Neural progenitor cell (in vitro differentiated cells): ENCODE results near the gene SDE2. TPM values are rescaled to one million over a fixed set of nuclear protein-coding genes. Genes with fewer than 3 reads are reported as not detected.

Experiments
- DNase-seq: peaks from one replicate; pipeline ENCODE4 v3.0.0-alpha.2; 2016; ENCODE audit warnings: low spot score
- H2AFZ ChIP-seq: fragments of 200-600 bp; sonication (generic); replicated peaks from 2 replicates; pipeline ENCODE4 v1.6.1; 2016; ENCODE audit warnings: antibody characterized with exemption
- H3F3A ChIP-seq: fragments of 200-600 bp; sonication (generic); 2 replicates; pipeline ENCODE4 v1.6.1; 2016; ENCODE audit warnings: antibody characterized with exemption, low read depth
- H3K27ac ChIP-seq: fragments of 200-600 bp; sonication (generic); 2 replicates; pipeline ENCODE4 v1.5.1; 2016; ENCODE audit warnings: mild to moderate bottlenecking
- H3K27me3 ChIP-seq: fragments of 200-600 bp; sonication (generic); 2 replicates; pipeline ENCODE4 v1.6.1; 2016; ENCODE audit warnings: mild to moderate bottlenecking, moderate library complexity
- H3K36me3 ChIP-seq: fragments of 200-600 bp; sonication (generic); 2 replicates; pipeline ENCODE4 v1.5.1; 2016
- H3K4me1 ChIP-seq: fragments of 200-600 bp; sonication (generic); 2 replicates; pipeline ENCODE4 v1.6.1; 2016; ENCODE audit warnings: mixed run types
- H3K4me2 ChIP-seq: fragments of 200-600 bp; sonication (generic); 2 replicates; pipeline ENCODE4 v1.6.1; 2016
- H3K4me3 ChIP-seq: fragments of 200-600 bp; sonication (generic); 2 replicates; pipeline ENCODE4 v1.5.1; 2016
- H3K79me2 ChIP-seq: fragments of 200-600 bp; sonication (generic); 2 replicates; pipeline ENCODE4 v1.6.1; 2016; ENCODE audit warnings: low read depth
- H3K9ac ChIP-seq: fragments of 200-600 bp; sonication (generic); 2 replicates; pipeline ENCODE4 v1.6.1; 2016
- H3K9me3 ChIP-seq: fragments of 200-600 bp; sonication (generic); 2 replicates; pipeline ENCODE4 v1.5.1; 2016; ENCODE audit warnings: low read depth
- H4K20me1 ChIP-seq: fragments of 200-600 bp; sonication (generic); 2 replicates; pipeline ENCODE4 v1.6.1; 2016; ENCODE audit warnings: low read depth
- H3K27ac Mint-ChIP-seq: 3 replicates; pipeline ENCODE4 v1.8.0; 2021; ENCODE audit warnings: mixed read lengths
- H3K27me3 Mint-ChIP-seq: 2 replicates; pipeline ENCODE4 v1.8.0; 2022; ENCODE audit warnings: low read depth, mild to moderate bottlenecking, inconsistent platforms, moderate library complexity, mixed read lengths; ENCODE audit not compliant: insufficient read depth
- H3K36me3 Mint-ChIP-seq: 3 replicates; pipeline ENCODE4 v1.8.0; 2021; ENCODE audit warnings: mixed read lengths
- H3K4me1 Mint-ChIP-seq: 3 replicates; pipeline ENCODE4 v1.8.0; 2021; ENCODE audit warnings: mixed read lengths
- H3K4me3 Mint-ChIP-seq: 3 replicates; pipeline ENCODE4 v1.8.0; 2021; ENCODE audit warnings: mild to moderate bottlenecking, moderate library complexity, mixed read lengths
- H3K9me3 Mint-ChIP-seq: 3 replicates; pipeline ENCODE4 v1.8.0; 2020; ENCODE audit warnings: mixed read lengths
- EZH2 ChIP-seq: fragments of 200-600 bp; sonication (generic); IDR thresholded peaks from 2 replicates; pipeline ENCODE4 v1.6.1; 2017; ENCODE audit warnings: antibody characterized with exemption, mild to moderate bottlenecking, moderate library complexity
- EZH2phosphoT487 ChIP-seq: fragments of 200-600 bp; sonication (generic); IDR thresholded peaks from 2 replicates; pipeline ENCODE4 v1.6.1; 2017; ENCODE audit warnings: antibody characterized with exemption
- total RNA-seq: library from RNA; depleted of rRNA; stranded (reverse); fragments of >200 nt; gene quantifications from 2 replicates; pipeline ENCODE4 v1.2.3, GENCODE V29; 2015; ENCODE audit warnings: low replicate concordance
- TF ChIP-seq, protein P1 (sequence below): fragments of 200-600 bp; sonication (generic); IDR thresholded peaks from 2 replicates; pipeline ENCODE4 v1.5.1; 2017; ENCODE audit warnings: antibody characterized with exemption, mild to moderate bottlenecking

The SDE2 gene
- total RNA-seq, 1 donor from 2014 or later, result 29.2 TPM

DNA sequence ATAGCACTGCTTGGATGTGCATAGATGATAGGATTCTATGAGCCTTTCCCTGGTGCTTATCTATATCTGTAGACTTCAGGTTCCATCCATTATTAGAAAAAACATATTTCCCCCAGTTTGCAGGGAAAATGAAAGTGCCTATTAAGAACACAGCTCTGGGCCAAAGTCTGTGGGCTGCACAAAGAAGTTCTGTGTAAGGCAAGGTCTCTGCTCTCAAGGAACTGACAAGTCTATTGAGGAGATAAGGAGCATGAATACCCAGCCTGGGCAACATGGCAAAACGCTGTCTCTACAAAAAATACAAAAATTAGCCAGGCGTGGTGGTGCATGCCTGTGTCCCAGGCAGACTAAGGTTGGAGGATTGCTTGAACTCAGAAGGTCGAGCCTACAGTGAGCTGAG, 22.3 kb upstream of the SDE2 start:
- Mint-ChIP-seq H3K4me1 (no peaks in the 10 kb centered on the region), H3K27ac (no peak overlapping the region)
- H2AFZ ChIP-seq, result no peak overlapping the region

DNA sequence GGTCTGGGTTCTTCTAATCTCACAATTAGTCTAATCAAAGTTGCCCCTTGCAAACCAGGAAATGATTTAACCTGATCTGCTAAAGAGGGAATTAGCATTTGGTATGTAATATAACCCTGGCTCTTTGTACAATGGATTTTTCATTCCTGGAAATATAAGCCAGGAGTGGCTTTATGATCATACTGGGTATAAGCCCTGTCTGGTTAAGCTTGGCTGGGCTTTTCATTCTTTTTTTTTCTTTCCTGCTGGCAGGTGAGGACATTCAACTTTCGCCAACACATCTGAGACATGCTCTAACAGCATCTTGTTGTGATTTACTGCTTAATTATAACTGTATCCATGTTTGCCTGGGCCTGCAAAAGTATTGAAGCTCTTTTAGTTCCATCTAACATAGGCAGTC, 20.4 kb upstream of the SDE2 start:
- H3K9me3 Mint-ChIP-seq, result no peaks in the 10 kb centered on the region
- Histone ChIP-seq H3K27ac (no peak overlapping the region), H2AFZ (no peak overlapping the region), H3K4me1 (no peaks in the 10 kb centered on the region), H3K9ac (no peak overlapping the region), H3K4me3 (no peak overlapping the region), H3K79me2 (no peaks in the 10 kb centered on the region), H3F3A (no peaks in the 10 kb centered on the region), H3K36me3 (no peaks in the 10 kb centered on the region), H3K27me3 (no peaks in the 10 kb centered on the region), H3K4me2 (no peak overlapping the region), H4K20me1 (no peaks in the 10 kb centered on the region), H3K9me3 (no peaks in the 10 kb centered on the region)
- TF ChIP-seq, protein P1, sequence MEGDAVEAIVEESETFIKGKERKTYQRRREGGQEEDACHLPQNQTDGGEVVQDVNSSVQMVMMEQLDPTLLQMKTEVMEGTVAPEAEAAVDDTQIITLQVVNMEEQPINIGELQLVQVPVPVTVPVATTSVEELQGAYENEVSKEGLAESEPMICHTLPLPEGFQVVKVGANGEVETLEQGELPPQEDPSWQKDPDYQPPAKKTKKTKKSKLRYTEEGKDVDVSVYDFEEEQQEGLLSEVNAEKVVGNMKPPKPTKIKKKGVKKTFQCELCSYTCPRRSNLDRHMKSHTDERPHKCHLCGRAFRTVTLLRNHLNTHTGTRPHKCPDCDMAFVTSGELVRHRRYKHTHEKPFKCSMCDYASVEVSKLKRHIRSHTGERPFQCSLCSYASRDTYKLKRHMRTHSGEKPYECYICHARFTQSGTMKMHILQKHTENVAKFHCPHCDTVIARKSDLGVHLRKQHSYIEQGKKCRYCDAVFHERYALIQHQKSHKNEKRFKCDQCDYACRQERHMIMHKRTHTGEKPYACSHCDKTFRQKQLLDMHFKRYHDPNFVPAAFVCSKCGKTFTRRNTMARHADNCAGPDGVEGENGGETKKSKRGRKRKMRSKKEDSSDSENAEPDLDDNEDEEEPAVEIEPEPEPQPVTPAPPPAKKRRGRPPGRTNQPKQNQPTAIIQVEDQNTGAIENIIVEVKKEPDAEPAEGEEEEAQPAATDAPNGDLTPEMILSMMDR, result no peak
- TF ChIP-seq EZH2, result no peak
- no peak for TF ChIP-seq EZH2phosphoT487
- H3K4me3 Mint-ChIP-seq, result no peak overlapping the region
- no peaks in the 10 kb centered on the region for H3K36me3 Mint-ChIP-seq
- no peaks in the 10 kb centered on the region for H3K4me1 Mint-ChIP-seq
- DNase-seq, result no peak
- H3K27me3 Mint-ChIP-seq, result no peaks in the 10 kb centered on the region
- H3K27ac Mint-ChIP-seq, result no peak overlapping the region

More for the DNA sequence above, 22.3 kb upstream of the SDE2 start:
- Histone ChIP-seq H3K79me2 (no peaks in the 10 kb centered on the region), H3K27ac (no peak overlapping the region), H3K4me1 (no peaks in the 10 kb centered on the region), H3K4me3 (no peak overlapping the region), H3F3A (no peaks in the 10 kb centered on the region), H3K36me3 (no peaks in the 10 kb centered on the region), H3K4me2 (no peak overlapping the region), H4K20me1 (no peaks in the 10 kb centered on the region), H3K27me3 (no peaks in the 10 kb centered on the region), H3K9me3 (no peaks in the 10 kb centered on the region), H3K9ac (no peak overlapping the region)
- H3K36me3 Mint-ChIP-seq, result peaks cover 1% of the 10 kb centered on the region
- DNase-seq, result no peak
- H3K9me3 Mint-ChIP-seq, result no peaks in the 10 kb centered on the region
- no peak for TF ChIP-seq EZH2
- TF ChIP-seq EZH2phosphoT487, result no peak
- TF ChIP-seq, protein P1, result no peak
- H3K4me3 Mint-ChIP-seq, result no peak overlapping the region
- no peaks in the 10 kb centered on the region for H3K27me3 Mint-ChIP-seq

DNA sequence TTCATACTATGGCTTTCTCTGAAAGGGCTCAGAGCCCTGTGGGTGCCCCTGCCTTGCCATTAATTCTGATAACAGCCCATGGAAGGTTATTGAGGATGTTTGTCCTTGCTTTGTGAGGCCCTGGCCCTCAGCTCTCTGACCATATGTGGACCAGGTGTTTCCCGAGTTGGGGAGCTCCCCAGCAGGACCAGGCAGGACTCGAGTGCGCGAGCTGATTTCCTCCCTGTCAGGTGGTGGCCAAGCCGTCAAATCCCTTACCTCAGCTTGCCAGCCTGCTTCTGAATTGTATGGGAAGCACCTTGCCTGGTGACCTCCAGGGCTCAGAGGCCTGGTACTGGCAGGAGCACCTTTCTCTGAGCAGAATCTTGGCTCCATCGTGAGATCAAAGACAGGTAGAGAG, 17.9 kb upstream of the SDE2 start:
- no peak overlapping the region for H3K4me3 Mint-ChIP-seq
- H3K4me3 ChIP-seq, result no peak overlapping the region
- H3K27ac ChIP-seq, result no peak overlapping the region
- no peak overlapping the region for H2AFZ ChIP-seq
- H4K20me1 ChIP-seq, result no peaks in the 10 kb centered on the region
- no peak for DNase-seq
- H3K79me2 ChIP-seq, result no peaks in the 10 kb centered on the region
- H3K27ac Mint-ChIP-seq, result no peak overlapping the region
- no peaks in the 10 kb centered on the region for H3K36me3 ChIP-seq
- no peaks in the 10 kb centered on the region for H3K27me3 Mint-ChIP-seq
- no peaks in the 10 kb centered on the region for H3K9me3 ChIP-seq
- H3F3A ChIP-seq, result no peaks in the 10 kb centered on the region
- H3K4me1 ChIP-seq, result no peaks in the 10 kb centered on the region
- H3K27me3 ChIP-seq, result no peaks in the 10 kb centered on the region
- no peaks in the 10 kb centered on the region for H3K4me1 Mint-ChIP-seq
- no peaks in the 10 kb centered on the region for H3K36me3 Mint-ChIP-seq
- no peak overlapping the region for H3K4me2 ChIP-seq
- no peaks in the 10 kb centered on the region for H3K9me3 Mint-ChIP-seq
- TF ChIP-seq EZH2 (no peak), EZH2phosphoT487 (no peak)
- TF ChIP-seq, protein P1, result no peak
- H3K9ac ChIP-seq, result no peak overlapping the region
